GM21717 (cell line): ENCODE measurements around the gene INHBA.

Experiments
- ATAC-seq: cut with Tn5 transposase; IDR thresholded peaks from one replicate; pipeline ENCODE4 v1.9.1; 2021; ENCODE audit warnings: mild to moderate bottlenecking, moderate library complexity; ENCODE audit not compliant: unreplicated experiment

INHBA gene

DNA sequence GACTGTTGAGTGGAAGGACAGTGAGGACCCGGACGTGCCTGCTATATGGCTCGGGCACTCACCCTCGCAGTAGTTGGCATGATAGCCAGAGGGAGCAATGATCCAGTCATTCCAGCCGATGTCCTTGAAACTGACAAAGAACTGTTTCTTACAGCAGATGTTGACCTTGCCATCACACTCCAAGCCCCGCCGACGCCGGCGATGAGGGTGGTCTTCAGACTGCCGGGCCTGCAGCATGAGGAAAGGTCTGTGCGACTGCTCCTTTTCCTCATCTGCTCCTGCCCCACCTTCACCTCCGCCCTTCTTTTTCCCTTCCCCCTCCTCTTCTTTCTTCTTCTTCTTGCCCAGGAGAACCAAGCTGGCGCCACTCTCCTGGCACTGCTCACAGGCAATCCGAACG lies 13.1 kb downstream of the INHBA start:
- ATAC-seq, result no peak

DNA sequence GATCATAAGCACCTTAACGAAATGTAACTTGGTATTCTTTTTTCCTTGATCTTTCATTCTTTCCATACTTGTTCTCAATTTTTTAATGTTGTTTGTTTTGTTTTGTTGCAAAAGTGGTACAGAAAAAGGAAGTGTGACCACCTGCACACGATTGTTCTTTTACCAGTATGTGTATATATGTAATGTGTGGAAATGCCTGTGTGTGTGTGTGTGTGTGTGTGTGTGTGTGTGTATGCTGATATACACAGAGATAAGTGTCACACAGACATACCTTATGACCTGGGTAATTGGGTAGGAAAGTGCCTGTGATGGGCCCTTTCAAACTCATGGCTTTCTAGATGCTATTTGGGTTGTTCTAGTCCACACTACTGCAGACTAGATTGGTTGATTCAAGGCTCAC lies 14.0 kb downstream of the INHBA start:
- no peak for ATAC-seq

DNA sequence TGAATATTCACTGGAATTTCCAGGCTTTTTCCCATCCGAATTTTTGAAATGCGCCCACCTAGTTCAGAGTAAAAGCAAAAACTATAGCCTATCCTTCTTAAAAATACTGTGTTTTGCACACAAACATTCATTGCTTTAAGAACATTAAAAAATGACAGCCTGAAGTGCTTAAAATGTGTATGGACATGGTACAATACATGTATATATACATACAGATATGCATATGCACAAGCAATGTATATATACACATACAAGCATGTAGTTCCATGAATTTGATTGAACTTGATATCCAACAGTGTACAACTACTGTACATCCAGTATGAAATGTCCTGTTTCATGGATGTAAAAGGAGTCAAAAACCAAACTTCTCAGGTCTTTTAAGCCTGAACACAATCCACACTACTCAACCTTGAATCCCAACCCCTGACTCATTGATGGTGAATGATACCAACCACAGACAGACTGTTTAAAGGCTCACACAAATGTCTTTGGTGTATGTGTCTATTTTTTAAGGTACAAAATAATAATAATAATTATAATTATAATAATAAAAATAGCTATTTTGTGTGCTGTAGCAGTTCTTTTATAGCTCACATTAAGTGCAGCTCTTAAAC lies 14.8 kb downstream of the INHBA start:
- ATAC-seq, result no peak

DNA sequence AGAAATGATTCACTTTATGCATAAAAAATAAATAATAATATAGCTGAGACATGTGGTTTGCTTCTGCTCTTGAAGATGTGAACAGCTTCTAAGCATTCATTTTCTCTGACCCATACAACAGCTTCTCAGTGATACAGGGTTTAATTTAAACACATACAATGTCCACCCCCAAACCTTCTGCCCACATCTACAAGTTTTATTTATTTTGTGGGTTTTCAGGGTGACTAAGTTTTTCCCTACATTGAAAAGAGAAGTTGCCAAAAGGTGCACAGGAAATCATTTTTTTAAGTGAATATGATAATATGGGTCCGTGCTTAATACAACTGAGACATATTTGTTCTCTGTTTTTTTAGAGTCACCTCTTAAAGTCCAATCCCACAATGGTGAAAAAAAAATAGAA lies 17.2 kb downstream of the INHBA start:
- ATAC-seq, result no peak

DNA sequence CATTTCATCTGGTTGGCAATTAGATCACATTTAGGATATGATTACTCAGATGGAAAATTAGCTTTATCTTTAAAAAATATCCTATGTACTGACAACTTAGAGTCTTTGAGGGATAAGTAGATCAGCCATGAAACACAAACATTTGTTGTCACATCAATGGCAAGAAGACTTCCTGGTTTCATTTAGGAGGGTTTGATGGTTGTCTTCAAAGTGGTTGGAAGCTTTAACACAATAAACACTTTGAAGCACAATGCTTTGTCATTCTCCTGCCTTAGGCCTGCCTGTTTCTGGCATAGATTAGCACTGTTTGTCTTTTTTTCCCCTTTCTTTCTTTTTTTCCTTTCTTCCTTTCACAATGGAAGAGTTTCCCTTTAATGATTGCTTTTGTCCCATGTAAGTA lies 20.5 kb downstream of the INHBA start:
- ATAC-seq, result no peak

DNA sequence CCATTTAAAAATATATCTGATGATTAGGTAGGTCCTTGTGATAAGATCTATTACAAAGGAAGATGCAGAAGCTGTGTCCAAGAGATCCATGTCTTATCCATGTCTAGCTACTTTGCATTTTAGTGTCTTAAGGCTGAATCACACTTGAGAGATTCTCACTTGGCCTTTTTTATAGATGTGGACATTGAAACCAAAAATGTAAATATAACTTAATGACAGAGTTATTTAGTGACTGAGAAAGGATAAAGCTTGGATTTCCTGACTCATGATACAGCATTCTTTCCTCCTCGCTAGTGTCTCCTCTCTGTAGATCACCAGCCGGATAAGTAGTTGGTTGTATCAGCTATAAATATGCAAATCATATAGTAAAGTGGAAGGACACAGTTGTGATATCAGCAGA lies 23.3 kb downstream of the INHBA start:
- no peak for ATAC-seq

DNA sequence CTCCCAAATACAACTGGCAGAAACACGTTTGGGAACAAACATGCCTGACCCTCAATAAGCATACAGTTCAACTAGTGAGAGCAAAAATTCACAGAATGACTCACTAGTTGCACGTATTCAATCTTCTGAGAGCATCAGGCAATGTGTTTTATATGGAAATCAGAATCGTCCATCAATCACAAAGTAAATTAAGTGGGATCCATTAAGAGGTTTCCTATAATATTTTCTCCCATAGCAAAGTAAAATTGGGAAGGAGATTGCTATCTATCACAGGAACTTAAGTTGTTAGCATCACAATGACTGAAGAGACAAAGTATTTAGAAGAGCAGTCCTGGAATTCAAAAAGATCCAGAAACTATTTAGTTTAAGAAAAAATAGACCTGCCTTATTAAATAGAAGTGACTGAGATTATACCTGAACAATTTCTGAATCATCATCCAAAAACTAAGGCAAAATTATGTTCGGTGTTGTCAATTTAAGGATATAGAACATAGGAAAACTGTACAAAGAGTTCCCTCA lies 28.3 kb downstream of the INHBA start:
- ATAC-seq, result no peak

DNA sequence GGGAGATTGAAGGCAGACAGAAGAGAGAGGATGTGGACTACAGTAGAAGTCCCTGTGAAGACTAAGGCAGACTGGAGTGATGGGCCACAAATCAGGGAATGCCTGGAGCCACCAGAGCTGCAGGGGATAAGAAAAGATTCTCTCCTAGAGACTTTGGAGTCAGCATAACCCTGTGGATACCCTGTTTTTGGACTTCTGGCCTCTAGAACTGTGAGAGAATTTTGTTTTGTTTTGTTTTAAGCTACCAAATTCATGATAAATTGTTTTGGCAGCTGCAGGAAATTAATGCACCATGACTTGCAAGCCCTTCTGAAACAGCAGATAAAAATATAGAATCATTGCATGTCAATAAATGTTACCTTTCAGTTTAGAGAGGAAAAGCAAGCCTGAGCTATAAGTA lies 41.3 kb downstream of the INHBA start:
- no peak for ATAC-seq

DNA sequence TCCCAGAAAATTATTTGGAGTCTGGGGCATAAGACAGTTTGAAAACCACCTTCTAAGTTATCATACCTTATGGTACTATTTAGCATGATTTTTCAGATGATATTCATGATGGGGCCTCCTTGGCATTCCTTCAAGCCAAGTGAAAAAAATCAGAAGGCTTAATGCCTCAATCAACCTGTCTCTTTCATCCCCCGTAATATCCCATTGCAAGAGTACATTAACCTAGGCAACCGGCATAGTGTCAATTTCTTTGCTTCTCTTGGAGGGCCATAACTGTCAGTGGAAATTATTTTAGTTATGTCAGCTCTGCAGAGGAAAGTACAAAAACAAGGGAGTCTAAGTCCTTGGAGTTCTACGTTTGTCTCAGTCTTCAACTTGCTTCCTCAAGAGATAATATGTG lies 43.4 kb downstream of the INHBA start:
- no peak for ATAC-seq

DNA sequence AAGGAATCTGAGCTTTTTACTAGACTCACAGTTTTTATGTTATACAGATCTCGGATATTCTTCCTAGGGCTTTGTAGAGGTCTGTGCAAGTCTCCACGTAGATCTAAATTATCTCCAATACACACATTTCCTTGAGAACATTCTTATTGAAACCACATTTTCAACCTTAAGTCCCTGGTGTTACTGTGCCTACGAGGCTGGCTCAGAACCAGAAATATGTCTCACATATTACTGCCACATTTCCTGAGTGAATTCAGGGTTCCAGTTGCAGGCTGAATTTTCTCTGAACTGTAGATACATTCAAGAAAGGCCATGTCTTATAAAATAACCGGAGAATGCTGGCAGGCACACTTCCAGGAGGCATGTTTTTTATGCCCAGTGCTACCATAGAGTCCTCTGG lies 46.5 kb downstream of the INHBA start:
- no peak for ATAC-seq

DNA sequence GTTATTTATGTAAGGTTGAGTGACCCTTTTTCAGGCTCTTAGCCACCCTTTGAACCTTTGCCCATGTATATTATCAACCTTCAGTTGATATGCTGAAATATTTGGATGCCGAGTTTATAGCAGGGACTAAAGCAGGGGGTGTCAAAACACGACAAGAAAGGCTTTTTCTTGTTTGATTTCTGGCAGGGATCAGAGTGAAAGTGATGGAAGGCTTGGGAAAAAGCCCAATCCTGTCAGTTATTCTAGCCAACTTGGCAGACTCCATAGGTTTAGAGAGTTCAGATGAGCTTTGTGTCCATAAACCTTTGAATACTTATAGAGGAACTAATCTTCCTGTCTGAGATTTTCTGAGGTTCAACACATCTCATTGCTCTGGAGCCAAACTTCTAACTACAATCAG lies 47.5 kb downstream of the INHBA start:
- ATAC-seq, result no peak

DNA sequence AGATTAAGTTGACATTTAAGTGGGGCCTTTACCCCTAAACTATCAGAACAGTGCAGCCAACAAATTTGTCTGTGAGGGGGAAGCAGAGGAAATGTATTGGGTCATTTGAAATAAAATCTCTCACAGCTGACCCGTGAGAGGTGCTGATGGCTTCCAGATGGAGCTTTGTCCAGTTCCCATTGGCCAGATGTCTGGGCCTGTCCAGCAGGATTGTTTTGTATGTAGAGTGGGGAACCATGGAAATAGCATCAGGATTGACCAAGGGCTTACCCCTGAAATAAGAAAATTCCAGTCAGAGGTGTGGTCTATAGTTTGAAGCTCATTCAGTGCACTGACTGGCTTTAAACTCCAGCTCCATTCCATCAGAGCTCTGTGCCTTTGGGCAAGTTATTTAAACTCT lies 50.6 kb downstream of the INHBA start:
- ATAC-seq, result no peak

DNA sequence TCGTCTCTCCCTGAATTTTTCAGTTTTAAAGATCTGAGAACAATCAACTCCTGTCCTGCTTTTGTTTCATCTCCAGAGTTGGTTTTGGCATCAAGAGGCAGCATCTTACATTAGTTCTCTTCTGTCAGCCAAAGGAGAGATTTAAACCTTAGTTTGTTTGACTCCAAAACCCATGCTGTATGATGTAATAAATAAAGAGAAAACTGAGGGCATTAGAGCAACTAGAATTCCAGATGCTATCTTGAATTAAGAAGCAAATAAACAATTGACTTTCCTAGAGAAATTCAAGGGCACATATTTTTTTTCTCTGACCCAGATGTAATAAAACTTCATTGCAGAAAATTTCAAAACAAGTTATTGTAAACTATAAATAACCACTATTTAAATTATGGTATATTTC lies 54.4 kb downstream of the INHBA start:
- no peak for ATAC-seq

DNA sequence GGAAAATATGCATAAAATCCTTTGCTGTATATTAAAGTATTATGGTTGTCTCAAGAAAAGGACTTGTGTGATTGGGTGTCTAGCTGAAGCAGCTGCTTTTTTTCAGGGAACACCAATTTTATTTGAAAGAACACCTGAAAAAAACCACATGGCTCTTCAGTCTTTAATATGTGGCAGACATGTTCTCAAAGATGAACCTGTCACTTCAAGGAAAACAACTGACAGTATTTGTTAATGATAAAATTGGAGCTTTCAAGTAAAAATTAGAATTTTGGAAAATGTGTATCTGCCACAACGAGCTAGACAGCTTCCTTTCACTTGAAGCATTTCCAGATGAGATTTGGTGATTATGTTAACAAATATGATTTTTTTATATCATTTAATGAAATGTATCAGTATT lies 59.3 kb downstream of the INHBA start:
- no peak for ATAC-seq

DNA sequence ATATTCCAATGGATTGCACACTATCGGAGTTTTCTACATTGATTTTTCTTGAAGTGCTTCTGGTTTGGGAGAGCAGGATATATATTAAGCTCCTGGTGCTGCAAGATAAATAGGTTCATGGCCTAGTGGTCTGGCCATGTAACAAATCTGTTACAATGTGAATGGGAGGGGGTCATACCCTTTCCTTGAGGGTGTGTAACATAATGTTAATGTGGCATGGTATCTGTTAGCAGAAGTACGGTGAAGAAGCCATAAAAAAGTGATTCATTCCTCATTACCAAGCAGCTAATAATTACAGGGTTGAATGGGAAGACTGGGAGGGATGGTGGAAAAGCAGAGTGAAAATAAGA lies 61.2 kb downstream of the INHBA start:
- ATAC-seq, result no peak

DNA sequence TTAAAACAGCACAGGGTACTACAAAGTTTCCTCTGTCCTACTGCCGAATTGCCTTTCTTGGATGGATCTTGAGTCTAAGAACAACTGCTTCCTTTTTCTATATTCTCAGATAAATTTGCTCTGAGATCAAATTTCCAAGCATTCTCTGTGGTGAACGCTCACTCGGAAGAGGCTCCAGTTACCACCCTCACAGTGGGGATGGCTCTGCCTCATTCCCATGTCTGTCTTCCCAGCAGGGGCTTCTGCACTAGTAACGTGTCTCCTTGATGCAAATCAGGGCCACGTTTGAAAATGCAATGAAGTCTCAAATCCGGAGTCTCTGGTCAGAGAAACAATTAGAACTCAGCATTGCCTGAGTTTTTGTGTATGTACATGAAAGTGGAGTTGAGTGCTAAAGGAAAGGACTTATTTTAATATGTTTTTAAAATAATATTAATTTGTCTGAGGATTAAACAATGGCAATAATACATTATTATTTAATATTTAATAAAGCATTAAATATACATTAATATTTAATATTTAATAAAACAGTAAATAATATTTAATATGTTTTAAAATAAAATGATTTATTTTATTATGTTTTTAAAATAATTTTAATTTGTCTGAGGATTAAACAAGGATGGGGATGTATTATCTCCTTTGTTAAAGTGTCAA lies 61.8 kb downstream of the INHBA start:
- no peak for ATAC-seq

DNA sequence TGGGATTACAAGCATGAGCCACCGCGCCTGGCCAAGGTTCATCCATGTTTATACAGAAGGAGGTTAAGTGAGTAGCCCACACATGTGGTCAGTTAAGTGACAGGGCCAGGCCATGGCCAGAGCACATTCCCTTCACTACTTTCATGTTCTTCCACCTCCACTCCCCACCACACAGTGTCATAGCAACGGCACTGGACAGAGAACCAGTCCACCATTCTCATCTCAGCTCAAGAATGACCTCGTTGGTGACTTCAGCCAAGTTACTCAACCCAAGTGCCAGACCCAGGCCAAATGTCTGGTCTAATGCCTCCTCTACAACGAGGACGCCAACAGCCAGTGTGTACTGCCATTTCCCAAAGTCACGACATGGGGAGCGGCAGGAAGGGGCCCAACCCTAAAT lies 62.4 kb downstream of the INHBA start:
- ATAC-seq, result no peak

DNA sequence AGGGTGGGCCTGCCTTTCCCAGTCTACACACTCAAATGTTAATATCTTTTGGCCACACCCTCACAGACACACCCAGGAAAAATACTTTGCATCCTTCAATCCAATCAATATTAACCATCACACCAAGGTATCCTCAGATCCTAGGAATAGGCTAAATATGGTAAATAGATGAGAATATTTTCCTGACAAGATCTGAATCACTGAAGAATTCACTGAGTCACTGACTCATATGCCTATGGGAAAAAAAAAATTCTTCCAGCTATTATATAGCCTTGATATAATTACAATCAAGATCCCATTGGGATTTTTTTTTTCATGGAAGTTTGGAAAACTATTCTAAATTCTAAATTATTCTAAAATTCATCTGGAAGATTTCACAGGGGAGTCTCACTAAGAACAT lies 65.8 kb downstream of the INHBA start:
- no peak for ATAC-seq
